ENCODE measurements around the gene GPD2. TPM values are rescaled to one million over a fixed set of nuclear protein-coding genes. Genes with fewer than 3 reads are reported as not detected.
A peak's percentile ranks its signal among the peaks of the same experiment; 100 is the strongest.

Gene GPD2
- 10 to 100 TPM; 72.4 to 89.2 (median 79.6) TPM for total RNA-seq

GRCh38 chr2:156435718-156436496 lies at the start of gene GPD2:
Gene GPD2 (plus strand): TSS chr2:156436379. CDS start chr2:156476106, 39,727 bp downstream.
- TF ChIP-seq, protein P1, sequence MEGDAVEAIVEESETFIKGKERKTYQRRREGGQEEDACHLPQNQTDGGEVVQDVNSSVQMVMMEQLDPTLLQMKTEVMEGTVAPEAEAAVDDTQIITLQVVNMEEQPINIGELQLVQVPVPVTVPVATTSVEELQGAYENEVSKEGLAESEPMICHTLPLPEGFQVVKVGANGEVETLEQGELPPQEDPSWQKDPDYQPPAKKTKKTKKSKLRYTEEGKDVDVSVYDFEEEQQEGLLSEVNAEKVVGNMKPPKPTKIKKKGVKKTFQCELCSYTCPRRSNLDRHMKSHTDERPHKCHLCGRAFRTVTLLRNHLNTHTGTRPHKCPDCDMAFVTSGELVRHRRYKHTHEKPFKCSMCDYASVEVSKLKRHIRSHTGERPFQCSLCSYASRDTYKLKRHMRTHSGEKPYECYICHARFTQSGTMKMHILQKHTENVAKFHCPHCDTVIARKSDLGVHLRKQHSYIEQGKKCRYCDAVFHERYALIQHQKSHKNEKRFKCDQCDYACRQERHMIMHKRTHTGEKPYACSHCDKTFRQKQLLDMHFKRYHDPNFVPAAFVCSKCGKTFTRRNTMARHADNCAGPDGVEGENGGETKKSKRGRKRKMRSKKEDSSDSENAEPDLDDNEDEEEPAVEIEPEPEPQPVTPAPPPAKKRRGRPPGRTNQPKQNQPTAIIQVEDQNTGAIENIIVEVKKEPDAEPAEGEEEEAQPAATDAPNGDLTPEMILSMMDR (IDR thresholded peaks at IDR 0.05), result peak in 2 of 5 experiments; percentile 5 to 22
- TF ChIP-seq POLR2A (IDR thresholded peaks at IDR 0.05) (peak; percentile 70 to 90), EP300 (IDR thresholded peaks at IDR 0.05) (peak in 1 of 2 donors; percentile 96)
- H3K4me1 ChIP-seq, result peaks cover 0 to 40% (median 19%) of the 10 kb centered on the region in 4 donors
- H3K4me3 ChIP-seq, result peak within 1 kb of the TSS; percentile 60 to 78 (median 72)
- H3K27me3 ChIP-seq, result no peaks in the 10 kb centered on the region
- WGBS, 2 donors, result 0% methylated on average over 54 to 61 of the region's 79 CpGs
- peak; percentile 85 to 88 for DNase-seq (ENCODE audit: low spot score in 2 of 2)
- peak within 1 kb of the TSS; percentile 89 to 99 (median 97) for H3K27ac ChIP-seq
- H3K9me3 ChIP-seq, result no peaks in the 10 kb centered on the region
- H3K36me3 ChIP-seq, result no peaks in the 10 kb centered on the region

GRCh38 chr2:156394033-156394741 lies 42.0 kb upstream of the GPD2 start:
- H3K4me3 ChIP-seq, result no peak overlapping the region
- H3K9me3 ChIP-seq, result no peaks in the 10 kb centered on the region
- no peak for DNase-seq (ENCODE audit: low spot score in 2 of 2)
- WGBS, 2 donors, result 84 to 90% methylated on average over 26 of the region's 26 CpGs
- no peak overlapping the region for H3K27ac ChIP-seq
- no peaks in the 10 kb centered on the region for H3K27me3 ChIP-seq
- no peaks in the 10 kb centered on the region for H3K36me3 ChIP-seq
- H3K4me1 ChIP-seq, result peaks cover 0 to 3% (median 2%) of the 10 kb centered on the region in 4 donors
- TF ChIP-seq, protein P1 (IDR thresholded peaks at IDR 0.05), result no peak

- H3K4me1 ChIP-seq, result peaks cover 0 to 11% (median 4%) of the 10 kb centered on the region in 4 donors
- no peaks in the 10 kb centered on the region for H3K36me3 ChIP-seq
- H3K27ac ChIP-seq, result no peak overlapping the region
- 87 to 94% methylated on average over 2 of the region's 2 CpGs for WGBS, 2 donors
- DNase-seq (ENCODE audit: low spot score in 2 of 2), result no peak
- TF ChIP-seq, protein P1 (IDR thresholded peaks at IDR 0.05), result no peak
- TF ChIP-seq EP300 (IDR thresholded peaks at IDR 0.05), result no peak
- TF ChIP-seq POLR2A (IDR thresholded peaks at IDR 0.05), result no peak
- H3K9me3 ChIP-seq, result no peaks in the 10 kb centered on the region
- H3K27me3 ChIP-seq, result no peaks in the 10 kb centered on the region
- no peak overlapping the region for H3K4me3 ChIP-seq
Observed at GRCh38 chr2:156396126-156396525, 40.1 kb upstream of the GPD2 start.

DNA sequence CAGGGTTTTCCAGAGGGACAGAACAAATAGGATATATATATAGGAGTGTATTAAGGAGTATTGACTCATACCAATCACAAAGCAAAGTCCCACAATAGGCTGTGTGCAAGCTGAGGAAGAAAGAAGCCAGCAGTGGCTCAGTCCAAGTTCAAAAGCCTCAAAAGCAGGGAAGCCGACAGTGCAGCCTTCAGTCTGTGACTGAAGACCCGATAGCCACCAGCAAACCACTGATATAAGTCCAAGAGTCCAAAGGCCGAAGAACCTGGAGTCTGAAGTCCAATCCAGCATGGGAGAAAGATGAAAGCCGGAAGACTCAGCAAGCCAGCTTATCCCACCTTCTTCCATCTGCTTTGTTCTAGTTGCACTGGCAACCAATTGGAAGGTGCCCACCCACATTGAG lies 39.0 kb upstream of the GPD2 start:
- Histone ChIP-seq H3K4me3 (no peak overlapping the region), H3K27me3 (no peaks in the 10 kb centered on the region), H3K4me1 (peaks cover 0 to 15% (median 4%) of the 10 kb centered on the region in 4 donors), H3K36me3 (no peaks in the 10 kb centered on the region), H3K27ac (no peak overlapping the region), H3K9me3 (no peaks in the 10 kb centered on the region)
- no peak for DNase-seq (ENCODE audit: low spot score in 2 of 2)
- 86 to 96% methylated on average over 4 of the region's 4 CpGs for WGBS, 2 donors
- no peak for TF ChIP-seq EP300 (IDR thresholded peaks at IDR 0.05)

- DNase-seq (ENCODE audit: low spot score in 2 of 2), result no peak
- no peaks in the 10 kb centered on the region for H3K9me3 ChIP-seq
- H3K27ac ChIP-seq, result peak overlapping the region in 2 of 4 donors; percentile 97 to 98
- peaks cover 0 to 15% (median 4%) of the 10 kb centered on the region in 4 donors for H3K4me1 ChIP-seq
- no peaks in the 10 kb centered on the region for H3K27me3 ChIP-seq
- no peaks in the 10 kb centered on the region for H3K36me3 ChIP-seq
- H3K4me3 ChIP-seq, result no peak overlapping the region
- WGBS, 2 donors, result 83 to 86% methylated on average over 5 of the region's 5 CpGs
- TF ChIP-seq EP300 (IDR thresholded peaks at IDR 0.05), result no peak
- no peak for TF ChIP-seq POLR2A (IDR thresholded peaks at IDR 0.05)
- TF ChIP-seq, protein P1 (IDR thresholded peaks at IDR 0.05), result no peak
Observed at GRCh38 chr2:156398176-156398575, 38.0 kb upstream of the GPD2 start.
